HG03457 (cell line): ENCODE measurements around the gene SESN1.

Experiments used
- ATAC-seq: cut with Tn5 transposase; IDR thresholded peaks from one replicate; pipeline ENCODE4 v1.9.1; 2021; ENCODE audit warnings: moderate number of reproducible peaks; ENCODE audit not compliant: unreplicated experiment

SESN1 gene

DNA sequence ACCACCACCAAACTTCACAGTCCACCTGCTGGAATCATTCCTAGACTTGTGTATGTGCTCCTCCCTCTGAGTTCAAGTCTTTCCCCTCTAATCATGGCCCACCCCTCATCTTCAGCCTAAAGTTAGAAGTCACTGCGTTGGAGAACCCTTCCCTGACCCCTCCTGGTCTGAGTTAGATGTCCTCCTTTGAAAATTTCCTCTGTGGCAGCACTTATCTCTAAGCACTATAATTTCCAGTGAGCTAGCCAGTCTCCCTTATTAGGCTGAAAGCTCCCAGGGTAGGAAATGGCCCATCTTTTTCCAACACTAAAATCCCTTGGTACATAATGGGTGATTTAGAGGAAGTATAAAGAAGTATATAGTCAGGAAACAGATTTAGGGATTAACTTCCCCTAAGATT is 63.2 kb downstream of the SESN1 start:
- no peak for ATAC-seq

DNA sequence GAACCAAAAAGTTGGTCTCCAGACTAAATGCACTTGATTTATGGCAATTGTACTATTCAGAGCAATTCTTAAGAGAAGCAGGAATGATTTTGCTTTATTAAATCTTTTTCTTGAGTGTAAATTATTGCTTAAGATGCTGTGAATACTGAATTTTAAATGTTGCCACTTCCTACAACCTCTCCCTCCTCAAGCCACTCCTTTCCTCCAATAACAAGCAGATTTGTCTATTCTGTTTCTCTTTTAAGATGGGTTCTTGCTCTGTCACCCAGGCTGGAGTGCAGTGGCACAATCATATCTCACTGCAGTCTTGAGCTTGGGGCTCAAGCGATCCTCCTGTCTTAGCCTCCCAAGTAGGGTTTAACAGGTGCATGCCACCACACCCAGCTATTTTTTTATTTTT is 65.3 kb downstream of the SESN1 start:
- ATAC-seq: no peak

DNA sequence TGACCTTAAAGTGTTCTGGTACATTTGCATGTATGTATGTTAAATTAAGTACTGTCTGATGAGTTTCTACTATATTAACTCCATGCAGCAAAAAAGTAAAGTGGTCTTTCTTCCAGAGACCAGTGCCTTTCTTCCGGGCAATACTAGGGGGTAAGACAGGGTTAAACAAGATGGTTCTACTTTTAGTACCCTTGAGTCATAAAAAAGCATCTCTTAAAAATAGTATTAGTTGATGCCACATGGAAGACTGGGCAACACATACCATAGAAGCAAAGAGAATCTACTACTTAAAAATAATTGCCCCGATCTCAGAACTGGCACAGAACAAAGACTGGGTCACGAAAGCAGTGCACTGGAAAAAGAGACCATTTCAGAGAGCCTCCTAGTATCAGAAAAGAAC is 66.2 kb downstream of the SESN1 start:
- no peak for ATAC-seq

DNA sequence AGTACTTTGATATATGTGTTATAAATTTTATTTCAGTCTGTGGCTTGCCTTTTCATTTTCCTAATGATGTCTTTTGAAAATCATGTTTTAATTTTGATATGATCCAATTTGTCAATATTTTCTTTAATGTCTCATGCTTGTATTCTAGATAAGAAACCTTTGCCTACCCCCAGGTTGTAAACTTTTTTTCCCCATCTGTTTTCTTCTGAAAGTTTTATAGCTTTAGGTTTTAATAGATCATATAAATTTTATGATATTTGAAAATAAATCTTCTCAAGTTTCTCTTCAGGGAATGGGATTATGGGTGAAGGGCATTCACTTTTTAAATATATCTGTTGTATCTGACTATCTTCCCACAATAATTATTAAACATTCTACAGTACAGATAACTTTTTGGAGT is 66.7 kb downstream of the SESN1 start:
- no peak for ATAC-seq

DNA sequence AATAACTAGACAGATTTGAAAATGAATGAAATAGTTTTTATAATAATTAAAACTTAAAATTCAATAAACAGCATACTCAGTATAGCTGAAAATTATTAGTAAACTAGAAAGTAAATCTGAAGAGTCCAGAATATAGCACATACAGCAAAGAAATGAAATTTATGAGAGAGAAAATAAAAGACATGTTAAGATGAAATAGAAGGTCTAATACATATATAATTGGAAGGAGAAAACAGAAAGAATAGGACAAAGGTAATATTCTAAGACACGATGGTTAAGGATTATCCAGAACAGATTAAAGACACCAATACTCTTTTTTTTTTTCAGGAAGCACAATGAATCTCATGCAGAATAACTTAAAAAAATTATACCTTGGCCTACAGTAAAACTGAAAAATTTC is 69.0 kb downstream of the SESN1 start:
- ATAC-seq: no peak

DNA sequence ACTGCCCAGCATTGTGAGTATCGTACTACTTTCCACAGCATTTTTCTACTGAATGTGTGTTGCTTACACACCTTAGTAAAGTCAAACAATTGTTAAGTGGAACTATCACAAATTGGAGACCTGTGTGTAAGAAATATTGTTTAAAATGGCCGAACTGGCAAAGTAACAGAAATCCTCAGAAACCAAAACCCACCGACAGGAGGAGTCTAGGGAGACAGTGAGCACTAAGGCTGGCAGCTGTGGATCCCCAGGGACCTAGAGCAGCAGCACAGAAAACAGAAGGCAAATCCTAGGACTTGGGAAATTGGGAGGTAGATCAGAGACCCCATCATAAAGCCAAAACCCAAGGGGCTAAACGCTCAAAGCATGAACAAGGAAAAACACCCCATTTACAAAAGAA is 69.9 kb downstream of the SESN1 start:
- ATAC-seq: no peak

DNA sequence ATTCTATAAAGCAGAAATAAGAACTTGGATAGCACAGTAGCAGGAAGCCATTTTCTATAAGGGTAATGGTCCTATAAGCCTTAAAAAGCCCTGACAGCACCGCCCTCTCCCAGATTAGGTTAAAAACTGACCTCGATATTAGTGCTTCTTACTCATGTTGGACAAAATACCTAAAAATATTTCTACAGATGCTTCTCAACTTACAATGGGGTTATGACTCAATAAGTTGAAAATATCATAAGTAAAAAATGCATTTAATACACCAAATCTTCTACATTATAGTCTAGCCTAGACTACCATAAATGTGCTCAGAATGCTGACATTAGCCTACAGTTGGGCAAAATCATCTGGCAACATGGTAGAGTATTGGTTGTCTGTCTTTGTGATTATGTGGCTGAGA is 70.3 kb downstream of the SESN1 start:
- no peak for ATAC-seq

DNA sequence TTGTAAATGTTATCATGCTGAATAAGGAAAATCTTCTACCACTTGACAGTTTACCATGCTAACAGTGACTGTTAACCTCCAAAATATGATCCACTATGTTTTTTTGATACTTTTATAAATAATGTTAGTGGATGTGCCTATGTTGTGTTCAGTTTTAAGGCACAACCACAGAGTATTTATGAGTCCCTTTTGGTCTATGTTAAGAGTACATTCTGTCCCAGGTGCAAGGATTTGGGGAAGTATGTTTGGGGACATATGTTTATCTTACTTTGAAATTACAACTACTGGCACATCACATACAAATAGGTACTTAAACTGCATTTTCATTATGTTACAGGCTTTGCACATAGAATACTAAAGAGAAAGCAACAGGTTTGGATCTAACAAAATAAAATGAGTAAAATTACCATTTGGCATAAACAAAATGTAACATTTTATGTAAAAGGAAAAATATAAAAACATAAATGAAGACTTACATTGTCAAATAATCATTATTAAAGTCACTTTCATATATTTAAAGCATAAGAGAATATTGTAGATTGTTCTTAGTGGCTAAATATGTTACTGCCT is 71.2 kb downstream of the SESN1 start:
- no peak for ATAC-seq

DNA sequence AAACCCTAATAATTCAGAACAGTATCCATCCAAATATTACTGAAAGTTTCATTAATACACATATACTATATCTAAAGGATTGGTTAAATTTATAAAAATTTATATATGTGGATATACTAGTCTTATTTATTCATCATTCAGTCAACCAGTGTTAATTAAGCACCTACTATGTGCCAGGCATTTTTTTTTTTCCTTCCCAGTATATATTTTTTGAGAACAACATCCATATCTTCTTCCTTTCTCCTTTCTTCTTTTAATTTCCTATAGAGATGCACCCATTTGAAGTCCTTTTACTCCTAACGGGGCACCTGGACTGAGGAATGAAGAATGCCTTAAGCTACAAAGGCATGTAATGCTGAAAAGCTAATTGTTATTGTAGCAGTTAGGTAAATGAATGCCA is 72.8 kb downstream of the SESN1 start:
- no peak for ATAC-seq

DNA sequence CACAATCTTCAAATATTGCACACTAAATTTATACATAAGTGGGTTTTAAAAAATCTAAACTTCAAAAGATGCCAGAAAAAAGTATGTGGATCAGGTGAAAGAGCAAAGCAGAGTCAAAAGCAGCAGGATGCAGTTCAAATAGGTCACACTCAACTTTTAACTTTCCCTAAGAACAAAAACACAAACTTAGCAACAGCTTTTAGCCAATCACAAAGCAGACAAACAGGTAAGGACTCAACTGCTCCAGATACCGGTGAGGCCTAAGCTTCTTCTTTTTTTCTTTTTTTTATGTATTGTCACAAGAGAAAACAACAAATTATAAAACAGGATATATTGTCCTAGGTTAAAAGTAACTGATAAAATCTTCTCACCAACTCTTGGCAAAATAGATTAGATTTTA is 74.7 kb downstream of the SESN1 start:
- no peak for ATAC-seq

DNA sequence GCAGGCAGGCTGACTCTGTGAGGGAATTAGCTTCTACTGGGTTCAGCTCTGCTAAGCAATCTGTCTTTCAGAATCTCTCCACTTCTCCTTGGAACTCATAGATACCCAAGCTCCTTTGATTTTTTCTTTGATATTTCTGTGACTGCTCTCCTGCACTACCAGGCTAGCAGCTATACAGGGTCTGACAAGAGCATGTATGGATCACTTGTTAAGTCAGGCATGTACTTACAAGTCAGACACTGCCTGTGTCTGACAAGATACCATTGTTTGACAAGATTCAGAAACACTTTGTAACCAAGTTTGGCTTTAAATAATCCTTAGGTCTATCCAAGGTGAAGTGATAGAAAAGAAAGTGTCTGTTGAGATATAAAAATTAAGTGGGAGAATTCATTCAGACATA is 79.5 kb downstream of the SESN1 start:
- no peak for ATAC-seq

DNA sequence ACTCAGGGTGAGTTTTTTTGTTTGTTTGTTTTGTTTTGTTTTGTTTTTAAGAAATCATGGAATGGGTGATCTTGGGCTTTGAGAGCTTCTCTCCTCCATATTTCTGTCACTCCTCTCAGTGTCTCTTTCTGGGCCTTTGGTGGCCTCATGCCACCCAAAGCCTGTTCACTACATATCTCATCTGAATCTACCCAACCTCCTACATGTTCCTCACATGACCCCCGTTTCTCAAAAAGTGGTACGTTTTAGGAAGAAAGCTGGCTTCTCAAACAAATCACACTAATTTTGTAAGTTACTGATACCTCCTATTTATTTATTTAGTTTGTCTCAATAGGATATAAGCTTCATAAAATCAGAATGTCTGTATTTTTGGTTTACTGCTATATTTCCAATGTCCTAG is 80.0 kb downstream of the SESN1 start:
- no peak for ATAC-seq

DNA sequence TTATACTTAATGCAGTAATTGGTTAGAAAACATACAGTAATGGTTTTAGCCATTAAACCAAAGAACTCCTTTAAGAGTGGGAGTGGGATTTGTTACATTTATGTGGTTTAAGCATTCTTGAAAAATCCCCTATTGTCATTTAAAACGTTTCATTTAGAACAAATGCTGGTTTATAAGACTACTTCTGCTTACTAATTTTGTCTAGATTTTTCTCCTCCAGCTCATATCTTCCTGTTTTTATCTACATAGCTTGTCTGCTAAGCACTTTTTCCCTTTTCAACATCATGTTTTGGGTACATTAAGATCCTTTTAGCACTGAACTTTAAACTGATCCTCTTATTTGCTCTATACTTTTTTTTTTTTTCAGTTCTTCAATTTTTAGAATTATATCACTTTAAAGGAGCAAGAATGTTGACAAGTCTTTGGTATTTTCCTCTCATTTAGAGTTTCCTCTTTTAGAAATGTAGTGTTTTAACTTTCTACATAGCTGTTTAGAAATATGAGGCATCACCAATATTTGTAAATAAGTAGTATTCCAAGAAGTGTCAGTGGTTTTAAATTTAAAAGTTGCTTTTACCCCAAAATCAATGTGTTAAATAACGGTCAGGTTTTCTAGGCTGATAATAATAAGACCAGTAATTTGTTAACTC is 80.9 kb downstream of the SESN1 start:
- ATAC-seq: no peak

DNA sequence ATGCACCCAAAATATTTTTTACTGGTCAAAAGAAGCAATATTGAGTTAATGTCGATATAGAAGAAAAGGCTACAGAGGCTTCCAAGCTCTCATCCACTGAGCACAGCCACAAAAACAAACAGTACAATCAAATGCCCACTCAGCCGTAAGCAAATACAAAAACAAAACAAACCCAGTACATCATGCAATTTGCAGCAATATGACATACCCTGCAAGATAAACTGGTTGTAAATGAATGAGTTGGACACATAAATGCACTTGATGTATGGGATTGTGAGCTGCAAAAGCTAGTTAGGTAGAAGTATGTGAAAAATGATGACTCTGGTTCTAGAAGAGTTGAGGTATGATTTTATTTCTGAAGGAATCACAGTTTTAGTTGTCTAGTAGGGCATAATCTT is 83.9 kb downstream of the SESN1 start:
- no peak for ATAC-seq

DNA sequence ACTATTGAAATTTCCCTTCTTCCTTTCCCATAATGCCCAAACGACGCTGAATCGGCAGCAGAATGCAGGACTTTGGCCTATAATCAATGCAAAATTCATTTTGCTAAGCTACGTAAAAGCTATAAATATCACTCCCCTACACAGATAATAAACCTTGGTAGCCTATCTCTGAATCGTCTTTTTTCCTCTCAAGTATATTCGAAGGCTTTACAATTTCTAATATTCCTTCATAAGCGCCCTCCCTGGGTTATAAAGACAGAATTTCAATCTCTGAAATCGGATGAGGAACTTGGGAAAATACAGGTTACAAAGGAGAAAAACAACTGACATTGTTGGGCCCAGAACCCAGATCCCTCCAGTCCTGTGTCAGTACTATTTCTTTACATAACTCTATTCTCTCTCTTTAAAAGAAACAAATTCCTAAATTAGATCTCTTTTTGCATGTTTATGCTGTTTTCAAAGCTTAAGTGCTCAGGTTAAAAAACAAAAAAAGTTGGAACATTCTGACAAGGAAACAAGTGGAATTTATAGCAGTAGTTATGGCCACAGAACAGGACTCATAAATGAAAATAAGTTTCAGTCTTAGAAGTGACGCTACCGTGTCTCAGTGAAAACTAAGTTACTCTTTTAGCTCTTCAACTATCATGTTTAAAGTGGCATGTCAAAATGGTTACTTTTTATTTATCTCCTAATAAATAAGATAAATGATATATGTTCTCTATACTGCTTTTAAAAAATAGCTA is 84.5 kb downstream of the SESN1 start:
- no peak for ATAC-seq

DNA sequence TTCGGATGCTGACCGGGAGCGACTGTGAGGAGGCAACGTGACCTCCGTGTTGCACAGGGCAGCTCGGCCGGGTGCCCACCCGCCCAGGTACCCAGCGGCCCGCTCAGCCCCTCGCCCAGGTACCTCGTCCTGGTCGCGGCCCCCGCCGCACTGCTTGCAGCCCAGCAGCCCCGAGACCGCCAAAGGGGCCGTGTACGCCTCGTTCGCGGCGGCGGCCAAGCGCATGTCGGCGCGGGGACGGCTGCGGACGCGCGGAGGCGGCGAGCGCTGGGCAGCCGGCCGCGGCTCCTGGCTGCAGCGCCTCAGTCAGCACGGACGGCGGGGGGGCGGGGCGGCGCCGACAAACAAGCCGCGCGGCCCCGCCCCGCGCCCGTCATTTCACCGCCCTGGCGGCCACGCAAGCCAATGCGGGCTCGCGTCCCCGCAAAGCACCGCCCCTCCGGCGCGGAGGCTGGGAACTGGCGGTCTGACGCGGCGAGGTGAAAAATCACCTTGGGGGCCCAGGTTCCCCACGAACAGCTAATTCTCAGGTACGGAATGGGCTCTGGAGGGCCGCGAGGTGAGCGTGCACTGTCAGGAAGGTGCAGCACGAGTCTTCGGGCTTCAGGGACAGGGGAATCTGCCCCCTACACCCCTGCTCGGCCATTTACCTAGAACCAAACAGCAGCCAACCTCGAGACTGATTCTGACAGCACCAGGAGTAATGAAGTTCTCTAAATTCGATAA is 85.2 kb downstream of the SESN1 start:
- peak; percentile 89 for ATAC-seq

DNA sequence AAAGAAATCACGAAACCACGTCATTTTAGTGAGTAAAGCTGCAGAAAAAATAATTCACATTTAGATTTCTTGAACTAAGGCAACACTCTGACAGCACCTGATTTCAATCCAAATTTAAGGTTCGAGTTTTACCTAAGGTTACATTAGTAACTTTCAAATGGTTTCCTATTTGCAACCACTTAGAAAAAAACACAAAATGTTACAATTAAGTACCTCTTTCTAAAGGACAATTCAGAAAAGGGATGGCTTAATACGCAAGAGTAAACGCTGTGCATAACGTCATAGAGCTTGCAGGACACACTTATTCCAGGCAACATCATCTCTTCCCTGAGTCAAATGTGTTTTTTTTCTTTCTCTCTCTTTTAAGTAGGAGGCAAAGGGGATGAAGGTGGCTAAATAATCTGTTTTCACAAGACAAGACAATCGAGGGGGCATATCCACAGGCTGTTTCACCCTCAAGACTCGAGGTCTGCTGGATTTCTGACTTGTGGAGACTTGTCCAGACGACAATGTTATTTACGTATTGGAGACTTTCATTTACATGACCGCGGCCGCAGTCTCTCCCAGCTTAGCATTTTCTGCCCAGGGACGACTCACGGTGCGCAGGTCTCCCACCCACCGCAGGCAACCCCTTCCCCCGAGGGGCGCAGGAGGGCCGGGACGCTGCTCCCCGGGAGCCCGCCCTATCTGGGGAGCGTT is 86.0 kb downstream of the SESN1 start:
- ATAC-seq: no peak

DNA sequence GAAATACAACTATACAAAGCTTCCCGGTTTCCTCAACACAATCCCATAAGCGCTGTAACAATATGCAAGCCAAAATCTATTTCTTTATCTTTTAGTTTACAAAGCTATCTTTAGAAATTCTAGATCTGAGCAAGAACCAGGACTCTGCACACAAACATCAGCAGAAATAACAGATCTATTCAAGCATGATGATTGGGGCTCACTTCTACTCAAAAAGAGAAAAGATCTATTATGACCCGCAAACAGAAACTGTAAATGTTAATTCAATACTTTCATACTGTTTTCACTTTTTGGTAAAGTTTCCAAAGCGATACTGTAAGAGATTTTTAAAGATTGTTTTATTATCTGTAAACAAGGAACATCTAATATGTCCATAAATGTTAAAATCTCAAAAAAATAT is 86.6 kb downstream of the SESN1 start:
- no peak for ATAC-seq

DNA sequence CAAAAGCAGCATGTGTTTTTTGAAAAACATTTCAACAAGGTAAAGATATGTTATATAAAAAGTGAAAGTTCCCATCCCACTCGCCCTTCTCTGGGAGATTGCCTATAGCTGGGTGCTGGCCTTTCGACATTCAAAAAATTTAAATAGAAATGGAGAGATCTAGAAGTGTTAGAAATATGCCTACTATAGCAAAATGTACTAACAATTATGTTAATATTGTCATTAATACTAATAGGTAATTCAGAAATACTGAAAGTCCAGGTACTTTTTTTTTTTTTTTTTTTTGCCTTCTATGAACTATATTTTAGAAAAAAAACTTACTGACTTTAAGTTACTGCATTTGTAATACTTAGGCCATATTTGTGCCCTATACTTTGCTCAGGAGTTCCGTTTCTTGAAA is 87.1 kb downstream of the SESN1 start:
- ATAC-seq: no peak

DNA sequence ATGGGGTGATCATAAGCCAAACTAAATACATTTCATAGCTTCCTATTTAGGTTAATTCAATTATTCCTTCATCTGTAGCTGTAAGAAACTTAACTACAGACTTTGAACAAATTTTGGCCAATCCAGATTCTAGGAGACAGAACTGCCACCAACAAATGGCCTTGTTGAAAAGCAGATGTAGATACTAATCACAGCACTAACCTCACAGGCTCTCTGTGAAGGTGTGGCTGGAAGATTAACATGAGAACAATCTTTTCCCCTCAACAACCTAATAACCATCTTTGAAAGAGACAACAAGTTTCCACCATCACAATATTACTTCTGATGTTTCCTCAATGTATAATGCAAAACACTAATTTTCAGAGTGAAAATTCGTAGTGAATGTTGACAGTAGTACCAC is 87.8 kb downstream of the SESN1 start:
- ATAC-seq: no peak

DNA sequence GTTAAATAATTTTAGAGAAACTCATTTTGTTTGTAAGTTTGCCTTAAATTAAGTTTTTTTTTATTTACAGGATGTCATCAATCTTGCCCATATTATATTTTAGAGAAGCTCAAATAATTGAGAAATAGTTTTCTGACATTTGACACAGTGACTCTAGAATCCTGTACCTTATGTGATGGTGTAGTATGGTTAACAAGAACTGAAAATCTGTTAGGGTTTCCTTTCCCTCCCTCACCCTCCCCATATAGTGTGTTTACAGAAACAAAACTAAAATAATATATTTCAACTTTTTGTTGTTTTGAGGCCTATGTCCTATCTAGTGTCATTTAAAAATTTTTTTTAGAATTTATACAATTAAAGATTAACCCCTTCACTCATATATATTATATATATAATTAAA is 91.8 kb downstream of the SESN1 start:
- no peak for ATAC-seq
